K562 (cell line): ENCODE results near the gene TF. TPM values are rescaled to one million over a fixed set of nuclear protein-coding genes. Genes with fewer than 3 reads are reported as not detected.

Experiments
- ATAC-seq: fragments of 200-7000 bp; cut with Tn5 transposase; 3 replicates; pipeline ENCODE4 v1.9.1; 2020; ENCODE audit warnings: moderate library complexity
- BruUV-seq: library from RNA; stranded (reverse); fragments of 400-500 nt; replicated peaks from 2 replicates; lab custom pipeline; 2021; lab: Mats Ljungman, UMichigan
- CTCF ChIA-PET: fragments of 300-600 bp; formaldehyde crosslinking; extraction: SDS; loops from one replicate; lab custom pipeline; 2021; ENCODE audit warnings: low intra/inter-chr PET ratio; lab: Yijun Ruan, JAX
- POLR2A ChIA-PET: fragments of 300-600, 350-650 bp; sonication (Branson Sonifier 250); formaldehyde crosslinking; extraction: SDS; loops from one replicate; lab custom pipeline; 2021; ENCODE audit warnings: antibody characterized with exemption, inconsistent platforms; lab: Yijun Ruan, JAX
- DNase-seq, 4 experiments: peaks; one replicate each; pipeline versions ENCODE4 v3.0.0 to v3.0.0-alpha.2; 2011 to 2018; ENCODE audit warnings: low spot score in 3 of 4, mixed read lengths in 3 of 4; ENCODE audit errors: extremely low read depth in 1 of 4
- FAIRE-seq: peaks from 2 replicates; lab custom pipeline; 2011; peaks lifted over from hg19 to GRCh38; lab: Jason Lieb, UNC
- H2AFZ ChIP-seq: 2 replicates; pipeline ENCODE4 v1.6.0; 2011; ENCODE audit warnings: low read depth, low read length, control low read depth, inconsistent platforms
- H3K27ac ChIP-seq: fragments of 200-600 bp; 3 replicates; pipeline ENCODE4 v1.8.0; 2011; ENCODE audit warnings: low read depth, mild to moderate bottlenecking, control low read depth, inconsistent platforms, low read length, moderate library complexity, mixed read lengths; ENCODE audit errors: extremely low read depth
- H3K27me3 ChIP-seq, 2 experiments: fragments of 300-600 bp in 1 of 2; 2 replicates in 1 of 2; 3 replicates in 1 of 2; pipeline versions ENCODE4 v1.6.0 to v1.8.0; 2011; ENCODE audit warnings: inconsistent platforms in 2 of 2, low read length in 2 of 2, mild to moderate bottlenecking in 1 of 2, mixed read lengths in 1 of 2, moderate library complexity in 1 of 2; ENCODE audit not compliant: control insufficient read depth in 2 of 2, insufficient read depth in 2 of 2
- H3K36me3 ChIP-seq: fragments of 300-600 bp; 3 replicates; pipeline ENCODE4 v1.8.0; 2011; ENCODE audit warnings: mild to moderate bottlenecking, low read length, inconsistent platforms; ENCODE audit not compliant: control insufficient read depth, insufficient read depth
- H3K4me1 ChIP-seq, 2 experiments: fragments of 200-600 bp in 1 of 2; replicated peaks in 1 of 2; 2 replicates in 1 of 2; 3 replicates in 1 of 2; pipeline versions ENCODE4 v1.5.1 to v1.8.0; 2011; ENCODE audit warnings: inconsistent platforms in 2 of 2, low read length in 2 of 2, mild to moderate bottlenecking in 1 of 2, mixed read lengths in 1 of 2, moderate library complexity in 1 of 2; ENCODE audit not compliant: control insufficient read depth in 2 of 2, insufficient read depth in 2 of 2
- H3K4me2 ChIP-seq: 2 replicates; pipeline ENCODE4 v1.6.1; 2011; ENCODE audit warnings: low read length, control low read depth, inconsistent platforms, mixed read lengths; ENCODE audit not compliant: insufficient read depth
- H3K4me3 ChIP-seq: fragments of 200-600 bp; sonication (generic), shearing (Covaris generic); 2 replicates; pipeline ENCODE4 v1.5.1; 2016; ENCODE audit warnings: control low read depth, inconsistent platforms
- H3K79me2 ChIP-seq: fragments of 200-600 bp; 3 replicates; pipeline ENCODE4 v1.8.0; 2011; ENCODE audit warnings: low read length, inconsistent platforms; ENCODE audit not compliant: control insufficient read depth, insufficient read depth
- H3K9ac ChIP-seq, 2 experiments: 2 replicates each; pipeline versions ENCODE4 v1.6.0 to v1.6.1; 2011; ENCODE audit warnings: low read depth in 2 of 2, low read length in 2 of 2, control low read depth in 1 of 2, inconsistent platforms in 1 of 2, mild to moderate bottlenecking in 1 of 2, mixed read lengths in 1 of 2; ENCODE audit not compliant: insufficient read depth in 1 of 2
- H3K9me1 ChIP-seq: one replicate; pipeline ENCODE4 v1.6.0; 2011; ENCODE audit warnings: inconsistent platforms, mild to moderate bottlenecking, low read length, moderate library complexity; ENCODE audit not compliant: control insufficient read depth, insufficient read depth
- H3K9me3 ChIP-seq: replicated peaks from 2 replicates; pipeline ENCODE4 v1.5.1; 2011; ENCODE audit warnings: low read depth, low read length, inconsistent platforms; ENCODE audit not compliant: control insufficient read depth, insufficient read depth
- H4K20me1 ChIP-seq: replicated peaks from 2 replicates; pipeline ENCODE4 v1.6.1; 2011; ENCODE audit warnings: low read length, inconsistent platforms, mixed read lengths; ENCODE audit not compliant: control insufficient read depth, insufficient read depth
- HEY1 ChIP-seq: fragments of 250-450 bp; sonication (Bioruptor Pico); IDR thresholded peaks from 2 replicates; pipeline ENCODE4 v1.5.0; 2020; ENCODE audit warnings: mild to moderate bottlenecking, moderate library complexity, borderline replicate concordance
- HNRNPUL1 ChIP-seq: fragments of 200-400 bp; formaldehyde crosslinking; IDR thresholded peaks from 2 replicates; pipeline ENCODE4 v1.6.1; 2017; ENCODE audit warnings: low read length
- MIER1 ChIP-seq: fragments of 450-650 bp; IDR thresholded peaks from 2 replicates; pipeline ENCODE4 v1.6.1; 2016; ENCODE audit warnings: antibody characterized with exemption, mild to moderate bottlenecking, low read depth
- NFYB ChIP-seq: IDR thresholded peaks from 2 replicates; pipeline ENCODE4 v1.6.1; 2011; ENCODE audit warnings: mild to moderate bottlenecking, moderate library complexity; ENCODE audit not compliant: insufficient read length; ENCODE audit errors: extremely low read depth
- NUFIP1 ChIP-seq: fragments of 450-650 bp; IDR thresholded peaks from 2 replicates; pipeline ENCODE4 v1.6.1; 2018; ENCODE audit not compliant: partially characterized antibody
- PTRF ChIP-seq: fragments of 450-650 bp; IDR thresholded peaks from 2 replicates; pipeline ENCODE4 v1.6.1; 2016; ENCODE audit warnings: mild to moderate bottlenecking, missing genetic modification characterization, missing compliant biosample characterization
- SMAD3 ChIP-seq: fragments of 450-650 bp; formaldehyde crosslinking; conservative IDR thresholded peaks from 2 replicates; pipeline ENCODE4 v1.4.0; 2020; ENCODE audit warnings: mild to moderate bottlenecking
- SPI1 ChIP-seq: IDR thresholded peaks from 2 replicates; pipeline ENCODE4 v1.6.1; 2011; ENCODE audit warnings: low read depth, low read length, control low read depth, borderline replicate concordance
- TEAD1 ChIP-seq, 2 experiments: fragments of 450-650 bp in 1 of 2; sonication (generic) in 1 of 2; formaldehyde crosslinking; IDR thresholded peaks; 2 replicates each; pipeline versions ENCODE4 v1.4.0 to v1.8.0; 2020 to 2022; ENCODE audit warnings: mild to moderate bottlenecking in 2 of 2, missing genetic modification reagents in 1 of 2
- VEZF1 ChIP-seq: fragments of 200-800 bp; sonication (Bioruptor generic); IDR thresholded peaks from 2 replicates; pipeline ENCODE4 v1.6.1; 2017; ENCODE audit warnings: missing genetic modification characterization, missing compliant biosample characterization
- ZBTB1 ChIP-seq: sonication (generic); formaldehyde crosslinking; IDR thresholded peaks from 2 replicates; pipeline ENCODE4 v1.8.1; 2023; ENCODE audit warnings: missing genetic modification reagents, low read depth, mild to moderate bottlenecking, borderline replicate concordance
- ZNF143 ChIP-seq: sonication (generic); formaldehyde crosslinking; IDR thresholded peaks from 2 replicates; pipeline ENCODE4 v1.9.0; 2022; ENCODE audit warnings: mild to moderate bottlenecking, missing genetic modification reagents
- ZNF282 ChIP-seq: sonication (generic); formaldehyde crosslinking; IDR thresholded peaks from 2 replicates; pipeline ENCODE4 v1.8.1; 2023; ENCODE audit warnings: missing genetic modification reagents
- ZNF766 ChIP-seq: fragments of 200-800 bp; sonication (Bioruptor generic); conservative IDR thresholded peaks from 2 replicates; pipeline ENCODE4 v1.6.1; 2016; ENCODE audit warnings: missing genetic modification characterization, missing compliant biosample characterization
- WGBS: fragments of 100-300 bp; shearing (Covaris generic); methylation state at CpG from one replicate; pipeline ENCODE4 v1.1.6; 2016; ENCODE audit warnings: low coverage, mixed read lengths; ENCODE audit not compliant: insufficient coverage; ENCODE audit errors: missing lambda C conversion rate; 5-methylcytosine and 5-hydroxymethylcytosine counted together
- in situ Hi-C: fragments of 300-500 bp; cut with MboI; formaldehyde crosslinking; loops from 4 replicates; pipeline ENCODE4 v1.15.0; 2018; ENCODE audit warnings: inconsistent platforms, mixed read lengths
- intact Hi-C: fragments of 100-400 bp; cut with micrococcal nuclease; formaldehyde crosslinking; loops from 2 replicates; pipeline ENCODE4 v1.14.2; 2022
- polyA plus RNA-seq, 8 experiments: library from polyadenylated mRNA; depleted of rRNA in 4 of 8; stranded (reverse) in 5 of 8; unstranded in 3 of 8; fragments of >200 nt; fragmentation: Nextera tagmentation in 2 of 8; fragmentation: Illumina TruSeq in 1 of 8; extraction: Ambion mirVana in 2 of 8; extraction: Trizol in 1 of 8; gene quantifications; 2 replicates each; pipeline versions ENCODE4 v1.2.1 to v1.2.3, GENCODE V29; 2011 to 2014; ENCODE audit warnings: inconsistent platforms in 1 of 8, missing spikeins in 1 of 8
- total RNA-seq, 7 experiments: library from RNA; depleted of rRNA in 6 of 7; stranded (reverse); fragments of >200 nt in 6 of 7; fragmentation: Illumina TruSeq in 2 of 7; extraction: Trizol in 2 of 7; gene quantifications; 2 replicates each; pipeline versions ENCODE4 v1.2.1 to v1.2.3, GENCODE V29; 2011 to 2021; ENCODE audit warnings: low replicate concordance in 1 of 7
- TF ChIP-seq, protein P1 (sequence below): fragments of 450-650 bp; IDR thresholded peaks from 2 replicates; pipeline ENCODE4 v1.6.1; 2017; ENCODE audit warnings: antibody characterized with exemption

Gene TF
- total and polyA plus RNA-seq, 9 of the 15 experiments (the other 6 are each of a cell fraction or from before 2014, with no cell fraction given): 0.09 to 9.2 (median 3.1) TPM

DNA sequence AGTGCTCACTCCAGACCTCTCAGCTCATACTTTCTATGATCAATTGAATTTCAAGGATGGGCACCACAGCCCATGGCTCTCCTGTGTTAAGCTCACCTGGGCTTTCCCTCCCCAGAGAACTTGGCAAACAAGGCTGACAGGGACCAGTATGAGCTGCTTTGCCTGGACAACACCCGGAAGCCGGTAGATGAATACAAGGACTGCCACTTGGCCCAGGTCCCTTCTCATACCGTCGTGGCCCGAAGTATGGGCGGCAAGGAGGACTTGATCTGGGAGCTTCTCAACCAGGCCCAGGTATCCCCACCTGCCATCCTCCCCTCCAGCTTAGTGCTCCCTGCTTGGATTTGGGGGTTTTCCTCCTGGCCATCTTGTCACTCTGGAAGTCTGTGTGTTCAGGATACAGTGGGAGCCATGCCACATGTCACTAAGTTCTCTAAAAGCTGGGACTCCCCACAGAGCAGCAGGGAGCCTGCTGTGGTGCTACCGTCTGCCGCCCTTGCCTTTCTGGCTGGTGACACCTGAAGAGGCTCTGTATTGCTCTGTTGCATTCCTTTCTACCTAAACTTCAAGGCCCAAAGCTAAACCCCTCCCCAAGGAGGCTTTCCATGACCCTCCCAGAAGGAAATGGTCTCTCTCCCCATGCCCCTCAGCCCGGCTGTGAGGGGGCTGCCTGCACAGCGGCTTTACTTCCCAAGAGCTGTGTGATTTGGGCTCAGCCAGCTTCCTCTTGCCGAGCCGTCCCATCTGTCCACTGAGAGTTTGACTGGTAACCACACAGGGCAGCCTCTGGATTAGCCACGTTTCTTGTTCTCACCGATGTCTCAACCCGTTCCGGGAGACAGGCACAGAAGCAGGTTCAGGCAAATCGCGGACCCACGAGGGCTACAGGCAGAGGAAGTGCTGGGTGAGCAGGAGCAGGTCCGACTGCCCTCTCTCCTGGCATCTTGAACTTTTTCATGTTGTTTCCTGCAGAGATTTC, 10.8 kb downstream of the TF start:
- Histone ChIP-seq H2AFZ (no peak overlapping the region), H4K20me1 (no peaks in the 10 kb centered on the region), H3K4me2 (no peak overlapping the region), H3K9me3 (no peaks in the 10 kb centered on the region), H3K27me3 (peaks cover 0 to 12% of the 10 kb centered on the region in 2 experiments; a peak in 2 of 5 replicates), H3K27ac (no peak overlapping the region), H3K36me3 (no peaks in the 10 kb centered on the region), H3K4me1 (peaks cover 23 to 26% of the 10 kb centered on the region in 2 experiments; a peak in 4 of 5 replicates), H3K4me3 (no peak overlapping the region), H3K79me2 (no peaks in the 10 kb centered on the region), H3K9me1 (peaks cover 4% of the 10 kb centered on the region), H3K9ac (no peak overlapping the region)
- FAIRE-seq (no peak), DNase-seq (no peak), ATAC-seq (no peak)
- no peak for TF ChIP-seq ZNF766 (CRISPR knock-in tag)
- TF ChIP-seq ZNF282 (CRISPR knock-in tag): no peak
- no peak for TF ChIP-seq PTRF
- TF ChIP-seq, protein P1, sequence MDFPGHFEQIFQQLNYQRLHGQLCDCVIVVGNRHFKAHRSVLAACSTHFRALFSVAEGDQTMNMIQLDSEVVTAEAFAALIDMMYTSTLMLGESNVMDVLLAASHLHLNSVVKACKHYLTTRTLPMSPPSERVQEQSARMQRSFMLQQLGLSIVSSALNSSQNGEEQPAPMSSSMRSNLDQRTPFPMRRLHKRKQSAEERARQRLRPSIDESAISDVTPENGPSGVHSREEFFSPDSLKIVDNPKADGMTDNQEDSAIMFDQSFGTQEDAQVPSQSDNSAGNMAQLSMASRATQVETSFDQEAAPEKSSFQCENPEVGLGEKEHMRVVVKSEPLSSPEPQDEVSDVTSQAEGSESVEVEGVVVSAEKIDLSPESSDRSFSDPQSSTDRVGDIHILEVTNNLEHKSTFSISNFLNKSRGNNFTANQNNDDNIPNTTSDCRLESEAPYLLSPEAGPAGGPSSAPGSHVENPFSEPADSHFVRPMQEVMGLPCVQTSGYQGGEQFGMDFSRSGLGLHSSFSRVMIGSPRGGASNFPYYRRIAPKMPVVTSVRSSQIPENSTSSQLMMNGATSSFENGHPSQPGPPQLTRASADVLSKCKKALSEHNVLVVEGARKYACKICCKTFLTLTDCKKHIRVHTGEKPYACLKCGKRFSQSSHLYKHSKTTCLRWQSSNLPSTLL: no peak
- TF ChIP-seq NFYB: no peak
- TF ChIP-seq NUFIP1: no peak
- TF ChIP-seq HEY1: no peak
- TF ChIP-seq SMAD3: no peak
- no peak for TF ChIP-seq VEZF1 (CRISPR knock-in tag)
- TF ChIP-seq ZBTB1: no peak
- no peak for TF ChIP-seq TEAD1 (CRISPR knock-in tag; IDR thresholded peaks at IDR 0.05)
- TF ChIP-seq HNRNPUL1: no peak
- TF ChIP-seq ZNF143 (CRISPR knock-in tag): no peak
- TF ChIP-seq SPI1: no peak
- TF ChIP-seq MIER1: no peak
- POLR2A ChIA-PET: interaction anchor here (0.6 kb wide), 2 partner anchors 1092 to 1658 kb away, joined by 3 read pairs; no protein-coding TSS in a partner anchor
- 21% methylated on average over 17 of the region's 20 CpGs for WGBS
- CTCF ChIA-PET: no interaction called here
- no TSS peak for BruUV-seq
- in situ Hi-C loops (no loop called here), intact Hi-C loops (no loop called here)
